Smooth muscle cell (in vitro differentiated cells): Measurements from ENCODE around the gene ATP1A2. TPM values are rescaled to one million over a fixed set of nuclear protein-coding genes. Genes with fewer than 3 reads are reported as not detected.

ENCODE experiments used
- DNase-seq: peaks from one replicate; lab custom pipeline; 2025; ENCODE audit not compliant: unreplicated experiment; lab: John Stamatoyannopoulos, UW
- H2AFZ ChIP-seq: fragments of 200-600 bp; sonication (generic); 2 replicates; pipeline ENCODE4 v1.6.0; 2016; ENCODE audit warnings: antibody characterized with exemption, low read depth, mild to moderate bottlenecking
- H3F3A ChIP-seq: fragments of 200-600 bp; sonication (generic); 2 replicates; pipeline ENCODE4 v1.6.0; 2017; ENCODE audit warnings: antibody characterized with exemption, low read depth
- H3K27ac ChIP-seq: fragments of 200-600 bp; sonication (generic); 2 replicates; pipeline ENCODE4 v1.5.1; 2016; ENCODE audit warnings: low read depth, mild to moderate bottlenecking
- H3K27me3 ChIP-seq: fragments of 200-600 bp; sonication (generic); 2 replicates; pipeline ENCODE4 v1.6.1; 2016; ENCODE audit warnings: low read depth, mild to moderate bottlenecking
- H3K36me3 ChIP-seq: fragments of 200-600 bp; sonication (generic); 2 replicates; pipeline ENCODE4 v1.5.1; 2016; ENCODE audit warnings: low read depth
- H3K4me1 ChIP-seq: fragments of 200-600 bp; sonication (generic); 2 replicates; pipeline ENCODE4 v1.5.1; 2016; ENCODE audit warnings: low read depth
- H3K4me2 ChIP-seq: fragments of 200-600 bp; sonication (generic); 2 replicates; pipeline ENCODE4 v1.6.0; 2016; ENCODE audit warnings: mild to moderate bottlenecking
- H3K4me3 ChIP-seq: fragments of 200-600 bp; sonication (generic); 2 replicates; pipeline ENCODE4 v1.5.1; 2016; ENCODE audit warnings: mild to moderate bottlenecking
- H3K79me2 ChIP-seq: fragments of 200-600 bp; sonication (generic); 2 replicates; pipeline ENCODE4 v1.6.0; 2016; ENCODE audit warnings: low read depth, mild to moderate bottlenecking
- H3K9ac ChIP-seq: fragments of 200-600 bp; sonication (generic); 2 replicates; pipeline ENCODE4 v1.6.0; 2016; ENCODE audit warnings: low read depth
- H3K9me3 ChIP-seq: fragments of 200-600 bp; sonication (generic); replicated peaks from 2 replicates; pipeline ENCODE4 v1.5.1; 2016; ENCODE audit warnings: low read depth
- H4K20me1 ChIP-seq: fragments of 200-600 bp; sonication (generic); 2 replicates; pipeline ENCODE4 v1.6.0; 2016; ENCODE audit warnings: low read depth
- CTCF ChIP-seq: fragments of 200-600 bp; sonication (generic); IDR thresholded peaks from 2 replicates; pipeline ENCODE4 v1.5.1; 2017; ENCODE audit warnings: borderline replicate concordance, mild to moderate bottlenecking, antibody characterized with exemption; ENCODE audit not compliant: insufficient read depth, poor library complexity, severe bottlenecking
- WGBS: methylation state at CpG from one replicate; pipeline ENCODE4 v1.1.7; 2016; ENCODE audit warnings: low lambda C conversion rate; 5-methylcytosine and 5-hydroxymethylcytosine counted together
- polyA plus RNA-seq: library from polyadenylated mRNA; unstranded; fragments of >200 nt; fragmentation: Nextera tagmentation; extraction: Ambion mirVana; gene quantifications from 2 replicates; pipeline ENCODE4 v1.2.1, GENCODE V29; 2016
- total RNA-seq: library from RNA; depleted of rRNA; stranded (reverse); fragments of >200 nt; gene quantifications from 2 replicates; pipeline ENCODE4 v1.2.3, GENCODE V29; 2014

The ATP1A2 gene
- total RNA-seq (not detected in 2 replicates), polyA plus RNA-seq (0.07 TPM in 1 of 2 replicates, not detected in the other)

- H3K9me3 ChIP-seq, result no peaks in the 10 kb centered on the region
- peaks cover 34% of the 10 kb centered on the region for H3K4me1 ChIP-seq
- no peaks in the 10 kb centered on the region for H3K79me2 ChIP-seq
- TF ChIP-seq CTCF, result no peak
- H3K27me3 ChIP-seq, result no peaks in the 10 kb centered on the region
- no peak within 1 kb of the TSS for H3K4me2 ChIP-seq
- H4K20me1 ChIP-seq, result no peaks in the 10 kb centered on the region
- no peak within 1 kb of the TSS for H3K27ac ChIP-seq
- no peaks in the 10 kb centered on the region for H3K36me3 ChIP-seq
- no peak for DNase-seq
- H2AFZ ChIP-seq, result no peak within 1 kb of the TSS
- no peak within 1 kb of the TSS for H3K9ac ChIP-seq
- whole genome bisulfite sequencing, result 42% methylated on average over 12 of the region's 16 CpGs
- no peak within 1 kb of the TSS for H3K4me3 ChIP-seq
- no peaks in the 10 kb centered on the region for H3F3A ChIP-seq
Observed at GRCh38 chr1:160115545-160116282, at the start of gene ATP1A2. Gene ATP1A2 (plus strand): TSS chr1:160115759. CDS start chr1:160115862, 103 bp downstream.

GRCh38 chr1:160066829-160067745 lies 48.5 kb upstream of the ATP1A2 start:
- WGBS, result 71% methylated on average over 6 of the region's 6 CpGs
- Histone ChIP-seq H3K36me3 (no peaks in the 10 kb centered on the region), H3K9me3 (no peaks in the 10 kb centered on the region), H3K4me2 (no peak overlapping the region), H3K9ac (no peak overlapping the region), H3K27me3 (peaks cover 37% of the 10 kb centered on the region), H3K27ac (no peak overlapping the region), H4K20me1 (no peaks in the 10 kb centered on the region), H3K79me2 (no peaks in the 10 kb centered on the region), H3K4me1 (peaks cover 8% of the 10 kb centered on the region), H2AFZ (no peak overlapping the region), H3K4me3 (no peak overlapping the region), H3F3A (no peaks in the 10 kb centered on the region)
- no peak for TF ChIP-seq CTCF
- no peak for DNase-seq

- H3K9me3 ChIP-seq, result no peaks in the 10 kb centered on the region
- H3K4me1 ChIP-seq, result peaks cover 7% of the 10 kb centered on the region
- no peaks in the 10 kb centered on the region for H3K79me2 ChIP-seq
- H3F3A ChIP-seq, result no peaks in the 10 kb centered on the region
- H3K27me3 ChIP-seq, result peaks cover 42% of the 10 kb centered on the region
- H3K4me2 ChIP-seq, result no peak overlapping the region
- WGBS, result 80% methylated on average over 5 of the region's 5 CpGs
- H3K27ac ChIP-seq, result no peak overlapping the region
- DNase-seq, result no peak
- no peaks in the 10 kb centered on the region for H3K36me3 ChIP-seq
- H3K4me3 ChIP-seq, result no peak overlapping the region
- no peak overlapping the region for H3K9ac ChIP-seq
- H4K20me1 ChIP-seq, result no peaks in the 10 kb centered on the region
- no peak overlapping the region for H2AFZ ChIP-seq
- TF ChIP-seq CTCF, result no peak
Observed at GRCh38 chr1:160068225-160068624, 47.3 kb upstream of the ATP1A2 start.
